Measurements from ENCODE around the gene COBLL1.

Gene COBLL1

DNA sequence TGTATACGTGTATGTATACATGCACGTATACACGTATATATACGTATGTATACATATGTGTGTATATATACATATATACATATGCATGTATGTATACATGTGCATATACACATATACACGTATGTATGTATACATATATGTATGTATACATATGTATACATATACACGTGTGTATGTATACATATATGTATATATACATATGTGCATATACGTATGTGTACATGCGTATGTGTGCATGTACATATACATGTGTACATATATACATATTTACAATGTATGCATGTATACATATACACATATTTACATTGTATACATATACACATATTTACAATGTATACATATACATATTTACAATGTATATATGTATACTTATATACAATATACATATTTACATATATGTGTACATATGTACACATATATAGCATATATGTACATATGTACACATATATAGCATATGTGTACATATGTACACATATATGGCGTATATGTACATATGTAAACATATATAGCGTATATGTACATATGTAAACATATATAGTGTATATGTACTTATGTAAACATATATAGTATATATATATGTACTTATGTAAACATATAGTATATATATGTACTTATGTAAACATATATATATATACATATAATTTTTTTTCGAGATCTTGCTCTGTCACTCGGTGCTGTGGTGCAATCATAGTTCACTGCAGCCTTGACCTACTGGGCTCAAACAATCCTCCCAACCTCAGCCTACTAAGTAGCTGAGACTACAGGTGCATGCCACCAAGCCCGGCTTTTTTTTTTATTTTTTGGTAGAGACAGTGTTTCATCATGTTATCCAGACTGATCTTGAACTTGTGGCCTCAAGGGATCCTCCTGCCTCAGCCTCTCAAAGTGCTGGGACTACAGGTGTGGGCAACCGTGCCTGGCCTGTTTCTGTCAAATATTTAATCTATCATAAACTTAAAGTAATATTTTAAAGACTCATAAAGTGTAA lies 23.2 kb downstream of the COBLL1 start:
- no peak for TF ChIP-seq CTCF (IDR thresholded peaks at IDR 0.05; ENCODE audit: insufficient read depth, missing control alignments)
- DNase-seq (ENCODE audit: insufficient read length, low spot score): no peak
- FAIRE-seq: no peak

- TF ChIP-seq CTCF (IDR thresholded peaks at IDR 0.05; ENCODE audit: insufficient read depth, missing control alignments): no peak
- FAIRE-seq (no peak), DNase-seq (ENCODE audit: insufficient read length, low spot score) (no peak)
Observed at GRCh38 chr2:164816900-164817299, 24.7 kb downstream of the COBLL1 start.

DNA sequence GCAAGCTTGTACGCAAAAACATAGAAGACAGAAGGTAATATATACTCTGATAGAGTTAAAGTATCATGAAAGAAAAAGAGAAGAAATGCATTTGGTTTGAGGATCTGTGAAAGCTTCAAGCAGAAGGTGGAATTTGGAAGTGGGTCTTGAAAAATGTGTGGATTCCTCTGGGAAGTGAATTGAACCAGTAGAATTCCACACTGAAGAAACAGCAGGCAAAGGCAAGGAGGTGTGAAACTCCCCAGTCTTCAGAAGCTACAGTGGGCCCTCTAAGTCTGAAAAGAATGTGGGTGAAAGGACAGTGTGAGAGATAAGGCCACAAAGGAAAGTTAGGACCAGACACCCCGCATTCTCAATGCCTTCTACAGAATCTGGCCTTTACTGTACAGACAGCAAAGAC lies 25.6 kb downstream of the COBLL1 start:
- no peak for FAIRE-seq
- DNase-seq (ENCODE audit: insufficient read length, low spot score): no peak
- TF ChIP-seq CTCF (IDR thresholded peaks at IDR 0.05; ENCODE audit: insufficient read depth, missing control alignments): no peak

GRCh38 chr2:164815071-164815793 lies 26.4 kb downstream of the COBLL1 start:
- FAIRE-seq (no peak), DNase-seq (ENCODE audit: insufficient read length, low spot score) (no peak)
- TF ChIP-seq CTCF (IDR thresholded peaks at IDR 0.05; ENCODE audit: insufficient read depth, missing control alignments): no peak

DNA sequence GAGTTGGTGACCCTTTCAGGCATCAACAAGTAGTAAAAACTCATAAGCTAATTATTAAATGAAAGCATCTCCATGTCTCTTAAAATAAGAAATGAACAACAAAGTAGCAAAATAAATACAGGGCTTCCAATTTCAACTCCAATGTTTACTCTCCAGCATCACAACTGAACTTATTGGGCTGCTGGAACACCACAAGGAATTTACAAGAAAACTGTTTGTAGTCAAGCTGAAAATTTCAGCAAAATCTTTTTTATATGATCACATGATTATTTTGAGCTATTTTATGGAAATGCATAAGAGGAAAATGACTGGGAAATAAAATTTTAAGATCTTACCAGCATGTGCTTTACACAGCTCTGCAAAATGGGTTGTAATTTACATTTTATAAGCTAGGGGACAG lies 28.1 kb downstream of the COBLL1 start:
- TF ChIP-seq CTCF (IDR thresholded peaks at IDR 0.05; ENCODE audit: insufficient read depth, missing control alignments): no peak
- FAIRE-seq (no peak), DNase-seq (ENCODE audit: insufficient read length, low spot score) (no peak)

GRCh38 chr2:164812378-164812777 lies 29.2 kb downstream of the COBLL1 start:
- TF ChIP-seq CTCF (IDR thresholded peaks at IDR 0.05; ENCODE audit: insufficient read depth, missing control alignments): no peak
- no peak for FAIRE-seq
- DNase-seq (ENCODE audit: insufficient read length, low spot score): no peak

All from D721Med (cell line).